ENCODE measurements around the gene ZMYND11.

Gene ZMYND11

GRCh38 chr10:271201-271600 lies 135.9 kb downstream of the ZMYND11 start:
- Histone ChIP-seq H3K9me3 (ENCODE audit: insufficient read depth, low read depth, low read length) (peaks cover 2% of the 10 kb centered on the region), H4K12ac (ENCODE audit: low read depth, low read length) (no peak overlapping the region), H3K18ac (ENCODE audit: low read length) (no peak overlapping the region), H2BK120ac (ENCODE audit: insufficient read depth, low read length, poor library complexity) (no peak overlapping the region), H3K4me1 (ENCODE audit: control insufficient read depth in 1 of 2, insufficient read depth in 2 of 2, low read length in 2 of 2) (peaks cover 7 to 9% of the 10 kb centered on the region in 2 experiments), H2AK5ac (ENCODE audit: low read length) (no peak overlapping the region), H2BK5ac (ENCODE audit: low read depth, low read length, poor library complexity) (no peak overlapping the region), H2BK12ac (ENCODE audit: low read length) (peak overlapping the region; percentile 20), H4K91ac (ENCODE audit: low read depth, low read length) (no peak overlapping the region), H3K14ac (ENCODE audit: low read length) (no peak overlapping the region), H3K27me3 (ENCODE audit: insufficient read depth, low read length) (no peaks in the 10 kb centered on the region), H3K27ac (ENCODE audit: low read depth, low read length) (no peak overlapping the region), H3K4me3 (ENCODE audit: low read depth, low read length) (no peak overlapping the region), H3K4me2 (ENCODE audit: low read length) (no peak overlapping the region), H3K4ac (ENCODE audit: low read depth, low read length) (no peak overlapping the region), H3K36me3 (ENCODE audit: control insufficient read depth in 1 of 2, insufficient read depth in 2 of 2, low read length in 2 of 2) (peaks cover 2 to 4% of the 10 kb centered on the region in 2 experiments), H3K9ac (ENCODE audit: low read length) (no peak overlapping the region), H2AFZ (ENCODE audit: insufficient read depth, low read length, poor library complexity) (no peak overlapping the region), H3K23ac (ENCODE audit: low read length) (no peak overlapping the region), H3K79me1 (ENCODE audit: low read length) (no peaks in the 10 kb centered on the region), H3K79me2 (ENCODE audit: control insufficient read depth, insufficient read depth, low read length, poor library complexity) (no peaks in the 10 kb centered on the region), H4K8ac (ENCODE audit: low read depth, low read length) (no peak overlapping the region)
- WGBS (ENCODE audit: extremely low coverage, insufficient coverage, insufficient read length): no CpG with 5 or more reads among the region's 3 CpGs
- DNase-seq: no peak

GRCh38 chr10:271722-272121 lies 136.5 kb downstream of the ZMYND11 start:
- WGBS (ENCODE audit: extremely low coverage, insufficient coverage, insufficient read length): no CpG with 5 or more reads among the region's 6 CpGs
- no peak overlapping the region for H4K91ac ChIP-seq (ENCODE audit: low read depth, low read length)

GRCh38 chr10:273088-273487 lies 137.8 kb downstream of the ZMYND11 start:
- H3K4ac ChIP-seq (ENCODE audit: low read depth, low read length): no peak overlapping the region
- peaks cover 7 to 9% of the 10 kb centered on the region in 2 experiments for H3K4me1 ChIP-seq (ENCODE audit: control insufficient read depth in 1 of 2, insufficient read depth in 2 of 2, low read length in 2 of 2)
- H3K14ac ChIP-seq (ENCODE audit: low read length): no peak overlapping the region
- H3K9ac ChIP-seq (ENCODE audit: low read length): no peak overlapping the region
- H2AK5ac ChIP-seq (ENCODE audit: low read length): no peak overlapping the region
- peaks cover 2% of the 10 kb centered on the region for H3K9me3 ChIP-seq (ENCODE audit: insufficient read depth, low read depth, low read length)
- no peak overlapping the region for H4K12ac ChIP-seq (ENCODE audit: low read depth, low read length)
- H2AFZ ChIP-seq (ENCODE audit: insufficient read depth, low read length, poor library complexity): no peak overlapping the region
- H3K4me2 ChIP-seq (ENCODE audit: low read length): no peak overlapping the region
- peaks cover 10 to 11% of the 10 kb centered on the region in 2 experiments for H3K36me3 ChIP-seq (ENCODE audit: control insufficient read depth in 1 of 2, insufficient read depth in 2 of 2, low read length in 2 of 2)
- no peak overlapping the region for H3K23ac ChIP-seq (ENCODE audit: low read length)
- WGBS (ENCODE audit: extremely low coverage, insufficient coverage, insufficient read length): no CpG with 5 or more reads among the region's 16 CpGs
- no peak overlapping the region for H4K91ac ChIP-seq (ENCODE audit: low read depth, low read length)
- no peak overlapping the region for H2BK12ac ChIP-seq (ENCODE audit: low read length)
- no peak overlapping the region for H2BK120ac ChIP-seq (ENCODE audit: insufficient read depth, low read length, poor library complexity)
- no peak overlapping the region for H3K27ac ChIP-seq (ENCODE audit: low read depth, low read length)
- no peaks in the 10 kb centered on the region for H3K79me1 ChIP-seq (ENCODE audit: low read length)
- H3K18ac ChIP-seq (ENCODE audit: low read length): no peak overlapping the region
- no peak for DNase-seq
- no peak overlapping the region for H2BK5ac ChIP-seq (ENCODE audit: low read depth, low read length, poor library complexity)
- no peak overlapping the region for H3K4me3 ChIP-seq (ENCODE audit: low read depth, low read length)
- H3K79me2 ChIP-seq (ENCODE audit: control insufficient read depth, insufficient read depth, low read length, poor library complexity): no peaks in the 10 kb centered on the region
- no peaks in the 10 kb centered on the region for H3K27me3 ChIP-seq (ENCODE audit: insufficient read depth, low read length)
- no peak overlapping the region for H4K8ac ChIP-seq (ENCODE audit: low read depth, low read length)

More at GRCh38 chr10:271722-272121, 136.5 kb downstream of the ZMYND11 start:
- Histone ChIP-seq H3K23ac (ENCODE audit: low read length) (no peak overlapping the region), H3K14ac (ENCODE audit: low read length) (no peak overlapping the region), H2BK5ac (ENCODE audit: low read depth, low read length, poor library complexity) (peak overlapping the region; percentile 57), H3K4me2 (ENCODE audit: low read length) (no peak overlapping the region), H2AK5ac (ENCODE audit: low read length) (no peak overlapping the region), H3K27me3 (ENCODE audit: insufficient read depth, low read length) (no peaks in the 10 kb centered on the region), H3K18ac (ENCODE audit: low read length) (no peak overlapping the region), H3K27ac (ENCODE audit: low read depth, low read length) (no peak overlapping the region), H3K36me3 (ENCODE audit: control insufficient read depth in 1 of 2, insufficient read depth in 2 of 2, low read length in 2 of 2) (peaks cover 2 to 4% of the 10 kb centered on the region in 2 experiments), H4K12ac (ENCODE audit: low read depth, low read length) (no peak overlapping the region), H3K9me3 (ENCODE audit: insufficient read depth, low read depth, low read length) (peaks cover 2% of the 10 kb centered on the region), H3K4me3 (ENCODE audit: low read depth, low read length) (no peak overlapping the region), H4K8ac (ENCODE audit: low read depth, low read length) (no peak overlapping the region), H2BK12ac (ENCODE audit: low read length) (no peak overlapping the region), H3K4me1 (ENCODE audit: control insufficient read depth in 1 of 2, insufficient read depth in 2 of 2, low read length in 2 of 2) (peaks cover 7 to 9% of the 10 kb centered on the region in 2 experiments), H3K79me2 (ENCODE audit: control insufficient read depth, insufficient read depth, low read length, poor library complexity) (no peaks in the 10 kb centered on the region), H3K4ac (ENCODE audit: low read depth, low read length) (no peak overlapping the region), H2AFZ (ENCODE audit: insufficient read depth, low read length, poor library complexity) (no peak overlapping the region), H2BK120ac (ENCODE audit: insufficient read depth, low read length, poor library complexity) (no peak overlapping the region), H3K9ac (ENCODE audit: low read length) (no peak overlapping the region), H3K79me1 (ENCODE audit: low read length) (no peaks in the 10 kb centered on the region)
- no peak for DNase-seq

- no peak for DNase-seq
- H3K4me2 ChIP-seq (ENCODE audit: low read length): no peak overlapping the region
- no peak overlapping the region for H3K4me3 ChIP-seq (ENCODE audit: low read depth, low read length)
- H3K14ac ChIP-seq (ENCODE audit: low read length): no peak overlapping the region
- no peak overlapping the region for H2AFZ ChIP-seq (ENCODE audit: insufficient read depth, low read length, poor library complexity)
- no peak overlapping the region for H3K18ac ChIP-seq (ENCODE audit: low read length)
- no peak overlapping the region for H4K8ac ChIP-seq (ENCODE audit: low read depth, low read length)
- H4K12ac ChIP-seq (ENCODE audit: low read depth, low read length): no peak overlapping the region
- H3K23ac ChIP-seq (ENCODE audit: low read length): no peak overlapping the region
- H3K27me3 ChIP-seq (ENCODE audit: insufficient read depth, low read length): no peaks in the 10 kb centered on the region
- no peak overlapping the region for H3K9ac ChIP-seq (ENCODE audit: low read length)
- H3K4me1 ChIP-seq (ENCODE audit: control insufficient read depth in 1 of 2, insufficient read depth in 2 of 2, low read length in 2 of 2): peaks cover 7 to 9% of the 10 kb centered on the region in 2 experiments
- no peak overlapping the region for H3K27ac ChIP-seq (ENCODE audit: low read depth, low read length)
- H3K79me1 ChIP-seq (ENCODE audit: low read length): no peaks in the 10 kb centered on the region
- H4K91ac ChIP-seq (ENCODE audit: low read depth, low read length): no peak overlapping the region
- H3K4ac ChIP-seq (ENCODE audit: low read depth, low read length): no peak overlapping the region
- no CpG with 5 or more reads among the region's 2 CpGs for WGBS (ENCODE audit: extremely low coverage, insufficient coverage, insufficient read length)
- H2BK12ac ChIP-seq (ENCODE audit: low read length): no peak overlapping the region
- H3K9me3 ChIP-seq (ENCODE audit: insufficient read depth, low read depth, low read length): peaks cover 2% of the 10 kb centered on the region
- no peak overlapping the region for H2AK5ac ChIP-seq (ENCODE audit: low read length)
- no peak overlapping the region for H2BK120ac ChIP-seq (ENCODE audit: insufficient read depth, low read length, poor library complexity)
- peaks cover 14 to 20% of the 10 kb centered on the region in 2 experiments for H3K36me3 ChIP-seq (ENCODE audit: control insufficient read depth in 1 of 2, insufficient read depth in 2 of 2, low read length in 2 of 2)
- H2BK5ac ChIP-seq (ENCODE audit: low read depth, low read length, poor library complexity): no peak overlapping the region
- H3K79me2 ChIP-seq (ENCODE audit: control insufficient read depth, insufficient read depth, low read length, poor library complexity): no peaks in the 10 kb centered on the region
Observed at GRCh38 chr10:274866-275265, 139.6 kb downstream of the ZMYND11 start.
